H1 (cell line): Measurements from ENCODE around the gene RADIL. TPM values are rescaled to one million over a fixed set of nuclear protein-coding genes. Genes with fewer than 3 reads are reported as not detected.

Experiments
- CTCF ChIA-PET: fragments of 300-600 bp; sonication (Branson Sonifier 250); formaldehyde crosslinking; loops from one replicate; lab custom pipeline; 2021; ENCODE audit not compliant: partially characterized antibody; lab: Charles Lee
- POLR2A ChIA-PET: fragments of 300-600 bp; sonication (Branson Sonifier 250); formaldehyde crosslinking; loops from one replicate; lab custom pipeline; 2021; ENCODE audit warnings: inconsistent platforms; ENCODE audit not compliant: partially characterized antibody; lab: Charles Lee
- DNase-seq, 2 experiments: peaks; one replicate each; pipeline versions ENCODE4 v3.0.0 to v3.0.0-alpha.2; 2010 to 2022; ENCODE audit warnings: low spot score in 2 of 2, low read depth in 1 of 2, mixed read lengths in 1 of 2
- FAIRE-seq: peaks from 2 replicates; lab custom pipeline; 2011; peaks lifted over from hg19 to GRCh38; lab: Jason Lieb, UNC
- H2AFZ ChIP-seq: 2 replicates; pipeline ENCODE4 v1.8.1; 2012; ENCODE audit warnings: low read length, inconsistent platforms
- H2AK5ac ChIP-seq: 2 replicates; pipeline ENCODE4 v1.6.1; 2013; ENCODE audit warnings: low read depth, low read length
- H2BK120ac ChIP-seq: replicated peaks from 2 replicates; pipeline ENCODE3; 2013; ENCODE audit warnings: low read depth, low read length, inconsistent platforms
- H2BK12ac ChIP-seq: 2 replicates; pipeline ENCODE4 v1.6.1; 2013; ENCODE audit warnings: low read depth, low read length
- H2BK15ac ChIP-seq: 2 replicates; pipeline ENCODE4 v1.6.1; 2013; ENCODE audit warnings: low read length
- H2BK20ac ChIP-seq: 2 replicates; pipeline ENCODE4 v1.6.1; 2013; ENCODE audit warnings: low read length
- H2BK5ac ChIP-seq: 2 replicates; pipeline ENCODE4 v1.6.1; 2013; ENCODE audit warnings: low read depth, low read length
- H3K14ac ChIP-seq: 2 replicates; pipeline ENCODE4 v1.6.1; 2013; ENCODE audit warnings: inconsistent platforms; ENCODE audit not compliant: insufficient read length
- H3K18ac ChIP-seq: 2 replicates; pipeline ENCODE4 v1.6.1; 2013; ENCODE audit warnings: low read length; ENCODE audit errors: extremely low read depth
- H3K23ac ChIP-seq: 2 replicates; pipeline ENCODE4 v1.6.1; 2013; ENCODE audit warnings: inconsistent platforms; ENCODE audit not compliant: insufficient read length
- H3K23me2 ChIP-seq: 2 replicates; pipeline ENCODE4 v1.6.1; 2013; ENCODE audit warnings: low read depth, low read length
- H3K27ac ChIP-seq: 2 replicates; pipeline ENCODE4 v1.6.1; 2011; ENCODE audit warnings: low read depth, low read length, inconsistent platforms
- H3K27me3 ChIP-seq, 4 experiments: replicated peaks in 1 of 4; 1 replicate in 1 of 4; 2 replicates in 3 of 4; pipeline versions ENCODE4 v1.6.1 to v1.8.1; 2011 to 2013; ENCODE audit warnings: low read length in 3 of 4, mild to moderate bottlenecking in 3 of 4, inconsistent platforms in 2 of 4, mixed read lengths in 2 of 4, moderate library complexity in 1 of 4; ENCODE audit not compliant: control insufficient read depth in 3 of 4, insufficient read depth in 3 of 4; ENCODE audit errors: extremely low read depth in 1 of 4
- H3K36me3 ChIP-seq, 4 experiments: 2 replicates each; pipeline versions ENCODE4 v1.6.1 to v1.8.1; 2011 to 2013; ENCODE audit warnings: mild to moderate bottlenecking in 4 of 4, low read length in 3 of 4, moderate library complexity in 2 of 4, control low read depth in 1 of 4, inconsistent platforms in 1 of 4; ENCODE audit not compliant: insufficient read depth in 4 of 4, control insufficient read depth in 2 of 4
- H3K4ac ChIP-seq: replicated peaks from 2 replicates; pipeline ENCODE3; 2013; ENCODE audit warnings: low read length, low read depth, mixed read lengths, inconsistent platforms; ENCODE audit not compliant: insufficient read length
- H3K4me1 ChIP-seq, 4 experiments: replicated peaks in 1 of 4; 1 replicate in 1 of 4; 2 replicates in 3 of 4; pipeline versions ENCODE4 v1.6.1 to v1.8.1; 2011 to 2013; ENCODE audit warnings: low read length in 3 of 4, inconsistent platforms in 2 of 4, mixed read lengths in 1 of 4; ENCODE audit not compliant: insufficient read depth in 4 of 4, control insufficient read depth in 3 of 4
- H3K4me2 ChIP-seq, 2 experiments: 2 replicates each; pipeline versions ENCODE4 v1.6.1 to v1.8.1; 2011 to 2013; ENCODE audit warnings: low read depth in 2 of 2, low read length in 2 of 2, control low read depth in 1 of 2, inconsistent platforms in 1 of 2, mild to moderate bottlenecking in 1 of 2; ENCODE audit not compliant: insufficient read depth in 1 of 2
- H3K4me3 ChIP-seq, 4 experiments: fragments of 200-600, 300-600 bp in 1 of 4; sonication (generic), shearing (Covaris generic), sonication (Bioruptor Twin) in 1 of 4; 2 replicates each; pipeline versions ENCODE4 v1.5.1 to v1.8.1; 2011 to 2016; ENCODE audit warnings: low read length in 4 of 4, low read depth in 3 of 4, control low read depth in 2 of 4, inconsistent platforms in 2 of 4, mild to moderate bottlenecking in 2 of 4, mixed read lengths in 1 of 4, moderate library complexity in 1 of 4; ENCODE audit not compliant: insufficient read depth in 2 of 4; ENCODE audit errors: extremely low read depth in 1 of 4
- H3K56ac ChIP-seq: replicated peaks from 2 replicates; pipeline ENCODE3; 2013; ENCODE audit warnings: low read depth, mild to moderate bottlenecking, mixed read lengths, low read length, inconsistent platforms; ENCODE audit not compliant: insufficient read length
- H3K79me1 ChIP-seq: 2 replicates; pipeline ENCODE4 v1.6.1; 2013; ENCODE audit warnings: low read depth, low read length, control low read depth
- H3K79me2 ChIP-seq, 2 experiments: 2 replicates each; pipeline versions ENCODE4 v1.6.1 to v1.8.1; 2012 to 2013; ENCODE audit warnings: low read length in 2 of 2, mild to moderate bottlenecking in 2 of 2, inconsistent platforms in 1 of 2; ENCODE audit not compliant: insufficient read depth in 2 of 2, control insufficient read depth in 1 of 2
- H3K9ac ChIP-seq, 4 experiments: replicated peaks in 1 of 4; 1 replicate in 1 of 4; 2 replicates in 3 of 4; pipeline versions ENCODE4 v1.6.1 to v1.8.1; 2011 to 2013; ENCODE audit warnings: low read depth in 3 of 4, low read length in 3 of 4, control low read depth in 2 of 4, mild to moderate bottlenecking in 2 of 4, moderate library complexity in 2 of 4, inconsistent platforms in 1 of 4; ENCODE audit errors: extremely low read depth in 1 of 4
- H3K9me3 ChIP-seq, 2 experiments: 2 replicates each; pipeline versions ENCODE4 v1.6.1 to v1.8.1; 2012 to 2013; ENCODE audit warnings: mild to moderate bottlenecking in 2 of 2, moderate library complexity in 2 of 2, control low read depth in 1 of 2, inconsistent platforms in 1 of 2, low read depth in 1 of 2, low read length in 1 of 2, mixed read lengths in 1 of 2; ENCODE audit not compliant: insufficient read depth in 2 of 2
- H4K20me1 ChIP-seq, 2 experiments: replicated peaks in 1 of 2; 2 replicates each; pipeline versions ENCODE3 to v1.8.1; 2011 to 2013; ENCODE audit warnings: inconsistent platforms in 2 of 2, low read length in 2 of 2, mild to moderate bottlenecking in 1 of 2; ENCODE audit not compliant: insufficient read depth in 2 of 2, control insufficient read depth in 1 of 2
- H4K5ac ChIP-seq: 2 replicates; pipeline ENCODE4 v1.6.1; 2013; ENCODE audit warnings: low read length, low read depth, mixed read lengths, inconsistent platforms; ENCODE audit not compliant: insufficient read length
- H4K8ac ChIP-seq: 2 replicates; pipeline ENCODE4 v1.8.0; 2013; ENCODE audit warnings: mild to moderate bottlenecking, moderate library complexity, low read length, inconsistent platforms; ENCODE audit not compliant: insufficient read depth; ENCODE audit errors: extremely low read depth
- H4K91ac ChIP-seq: replicated peaks from 2 replicates; pipeline ENCODE3; 2013; ENCODE audit warnings: low read length, mixed read lengths, inconsistent platforms; ENCODE audit not compliant: insufficient read length
- CTBP2 ChIP-seq: IDR thresholded peaks from 2 replicates; pipeline ENCODE4 v1.7.0; 2011; ENCODE audit warnings: borderline replicate concordance, mild to moderate bottlenecking, moderate library complexity, mixed read lengths, low read length; ENCODE audit not compliant: insufficient read depth, insufficient read length
- EGR1 ChIP-seq: IDR thresholded peaks from 2 replicates; pipeline ENCODE4 v1.6.1; 2011; ENCODE audit warnings: low read depth, low read length, borderline replicate concordance
- GABPA ChIP-seq: IDR thresholded peaks from 2 replicates; pipeline ENCODE4 v1.6.1; 2011; ENCODE audit warnings: mild to moderate bottlenecking, low read length, moderate library complexity, borderline replicate concordance; ENCODE audit not compliant: insufficient read depth
- JUN ChIP-seq: IDR thresholded peaks from 2 replicates; pipeline ENCODE4 v1.6.1; 2011; ENCODE audit warnings: low read depth, mild to moderate bottlenecking, improper control_type of control experiment, low read length
- KDM1A ChIP-seq: fragments of 200-600, 300-600 bp; sonication (generic); IDR thresholded peaks from 2 replicates; pipeline ENCODE4 v1.7.1; 2016; ENCODE audit warnings: mild to moderate bottlenecking, low read length, borderline replicate concordance
- SIN3A ChIP-seq, 2 experiments: IDR thresholded peaks in 1 of 2; conservative IDR thresholded peaks in 1 of 2; 2 replicates each; pipeline ENCODE4 v1.6.1; 2011 to 2012; ENCODE audit warnings: low read length in 2 of 2, improper control_type of control experiment in 1 of 2, low read depth in 1 of 2, mild to moderate bottlenecking in 1 of 2
- SIX5 ChIP-seq: IDR thresholded peaks from 2 replicates; pipeline ENCODE4 v1.6.1; 2011; ENCODE audit warnings: mild to moderate bottlenecking, low read depth, low read length
- SUZ12 ChIP-seq: fragments of 200-600 bp; sonication (generic); IDR thresholded peaks from 2 replicates; pipeline ENCODE4 v1.6.1; 2012; ENCODE audit warnings: mild to moderate bottlenecking, inconsistent platforms, low read length, moderate library complexity, mixed read lengths
- YY1 ChIP-seq: IDR thresholded peaks from 2 replicates; pipeline ENCODE4 v1.6.1; 2011; ENCODE audit warnings: low read depth, mild to moderate bottlenecking, low read length
- WGBS, 2 experiments: shearing (Covaris generic) in 1 of 2; methylation state at CpG; one replicate each; pipeline versions ENCODE4 v1.1.6 to v1.1.7; 2013 to 2015; ENCODE audit warnings: low lambda C conversion rate in 2 of 2, mixed read lengths in 2 of 2, inconsistent platforms in 1 of 2, low coverage in 1 of 2, missing lambda C conversion rate in 1 of 2; ENCODE audit not compliant: insufficient replicate concordance in 2 of 2, insufficient coverage in 1 of 2, insufficient read length in 1 of 2; ENCODE audit errors: extremely low coverage in 1 of 2, missing lambda C conversion rate in 1 of 2; 5-methylcytosine and 5-hydroxymethylcytosine counted together
- polyA plus RNA-seq, 7 experiments: library from polyadenylated mRNA; depleted of rRNA in 3 of 7; stranded (reverse) in 5 of 7; unstranded in 2 of 7; fragments of >200 nt in 5 of 7; fragments of 200-250 nt in 2 of 7; gene quantifications; 1 replicate in 5 of 7; 2 replicates in 1 of 7; 4 replicates in 1 of 7; pipeline versions ENCODE4 v1.2.1 to v1.2.3, GENCODE V29; 2011 to 2013; ENCODE audit warnings: missing spikeins in 2 of 7, mixed read lengths in 2 of 7
- total RNA-seq: library from RNA; stranded (reverse); fragmentation: NEBNext Ultra II Directional; extraction: Animal tissue kit (Norgen Biotek cat#: 25700); gene quantifications from 2 replicates; pipeline ENCODE4 v1.2.1, GENCODE V29; 2021
- TF ChIP-seq, protein P1 (sequence below): IDR thresholded peaks from 2 replicates; pipeline ENCODE4 v1.6.1; 2011; ENCODE audit warnings: low read length, improper control_type of control experiment

The RADIL gene
- total and polyA plus RNA-seq, 2 of the 8 experiments (the other 6 are each of a cell fraction or from before 2014, with no cell fraction given), result 5.0 to 5.4 TPM

DNA sequence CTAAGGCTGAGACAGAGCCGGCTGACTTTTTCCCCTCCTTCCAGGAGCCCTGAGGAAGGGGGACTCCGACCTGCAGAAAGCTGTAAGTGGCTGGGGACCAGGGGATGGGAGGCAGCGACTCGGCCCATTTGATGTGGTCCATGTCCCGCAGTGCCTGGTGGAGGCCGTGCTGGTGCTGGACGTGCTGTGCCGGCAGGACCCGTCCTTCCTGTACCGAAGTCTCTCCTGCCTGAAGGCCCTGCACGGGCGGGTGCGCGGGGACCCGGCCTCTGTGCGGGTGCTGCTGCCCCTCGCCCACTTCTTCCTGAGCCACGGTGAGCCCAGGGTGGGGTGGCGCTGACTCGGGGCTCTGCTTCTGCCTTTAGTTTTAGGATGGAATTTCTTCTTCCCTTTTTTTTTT lies 98.1 kb downstream of the RADIL start:
- H3K9ac ChIP-seq, result no peak overlapping the region
- H3K4me2 ChIP-seq, result no peak overlapping the region
- H3K27ac ChIP-seq, result no peak overlapping the region
- no peak overlapping the region for H2BK12ac ChIP-seq
- H3K9me3 ChIP-seq, result no peaks in the 10 kb centered on the region
- no peak overlapping the region for H3K4ac ChIP-seq
- H3K23me2 ChIP-seq, result no peaks in the 10 kb centered on the region
- ChIA-PET POLR2A (interaction anchor here (1.8 kb wide), 1 partner anchor 10 kb away, joined by 8 read pairs; the partner anchor contains the start of gene AP5Z1), CTCF (interaction anchor here (0.8 to 1.1 kb wide), 2 partner anchors 13 to 20 kb away, joined by 3 to 6 read pairs; no protein-coding TSS in a partner anchor)
- no peak overlapping the region for H3K18ac ChIP-seq
- no peak overlapping the region for H3K23ac ChIP-seq
- H3K79me1 ChIP-seq, result no peaks in the 10 kb centered on the region; the same call in 1 of the 2 replicates
- H3K79me2 ChIP-seq, result no peaks in the 10 kb centered on the region
- FAIRE-seq, result no peak
- no peak overlapping the region for H3K4me3 ChIP-seq
- no peak for DNase-seq
- H4K8ac ChIP-seq, result no peak overlapping the region
- no peak overlapping the region for H4K91ac ChIP-seq
- 82% methylated on average over 8 of the region's 20 CpGs; no CpG with 5 or more reads in 1 of the 2 experiments for WGBS, 2 experiments
- no peak overlapping the region for H2AK5ac ChIP-seq
- peaks cover 0 to 54% (median 13%) of the 10 kb centered on the region in 4 experiments; a peak in 6 of 8 replicates for H3K36me3 ChIP-seq
- no peak overlapping the region for H2BK15ac ChIP-seq
- no peak overlapping the region for H2AFZ ChIP-seq
- H4K5ac ChIP-seq, result no peak overlapping the region
- H3K56ac ChIP-seq, result no peak overlapping the region
- no peak overlapping the region for H2BK5ac ChIP-seq
- H3K27me3 ChIP-seq, result no peaks in the 10 kb centered on the region
- no peaks in the 10 kb centered on the region for H3K4me1 ChIP-seq
- H2BK120ac ChIP-seq, result no peak overlapping the region
- no peak overlapping the region for H2BK20ac ChIP-seq
- H4K20me1 ChIP-seq, result peaks cover 0 to 8% of the 10 kb centered on the region in 2 experiments
- H3K14ac ChIP-seq, result no peak overlapping the region
- TF ChIP-seq SUZ12, result no peak
- no peak for TF ChIP-seq SIX5
- TF ChIP-seq SIN3A (conservative IDR thresholded peaks at IDR 0.05 in 1 of 2, IDR thresholded peaks at IDR 0.05 in 1 of 2; ENCODE audit: low read depth in 1 of 2, low read length in 2 of 2), result no peak
- TF ChIP-seq, protein P1, sequence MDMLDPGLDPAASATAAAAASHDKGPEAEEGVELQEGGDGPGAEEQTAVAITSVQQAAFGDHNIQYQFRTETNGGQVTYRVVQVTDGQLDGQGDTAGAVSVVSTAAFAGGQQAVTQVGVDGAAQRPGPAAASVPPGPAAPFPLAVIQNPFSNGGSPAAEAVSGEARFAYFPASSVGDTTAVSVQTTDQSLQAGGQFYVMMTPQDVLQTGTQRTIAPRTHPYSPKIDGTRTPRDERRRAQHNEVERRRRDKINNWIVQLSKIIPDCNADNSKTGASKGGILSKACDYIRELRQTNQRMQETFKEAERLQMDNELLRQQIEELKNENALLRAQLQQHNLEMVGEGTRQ, result no peak
- TF ChIP-seq EGR1, result no peak
- TF ChIP-seq CTBP2, result no peak
- no peak for TF ChIP-seq KDM1A
- TF ChIP-seq YY1, result no peak
- TF ChIP-seq JUN, result no peak
- no peak for TF ChIP-seq GABPA
